Testis (tissue), 3 donors: Measurements from ENCODE around the gene KRTAP10-1. TPM values are rescaled to one million over a fixed set of nuclear protein-coding genes. Genes with fewer than 3 reads are reported as not detected.

Experiments used
- DNase-seq: peaks from one replicate; pipeline ENCODE4 v3.0.0-alpha.2; 2019
- H3K27ac ChIP-seq, 2 donors: fragments of 200-600 bp; sonication (generic); one replicate each; pipeline ENCODE4 v1.5.1; 2019
- H3K27me3 ChIP-seq: fragments of 200-600 bp; sonication (generic); one replicate; pipeline ENCODE4 v1.5.1; 2019
- H3K36me3 ChIP-seq: fragments of 200-600 bp; sonication (generic); one replicate; pipeline ENCODE4 v1.5.1; 2017; ENCODE audit warnings: low read depth; ENCODE audit errors: missing control alignments
- H3K4me1 ChIP-seq: fragments of 200-600 bp; sonication (generic); one replicate; pipeline ENCODE4 v1.5.1; 2019
- H3K4me3 ChIP-seq, 2 donors: fragments of 200-600 bp; sonication (generic); one replicate each; pipeline ENCODE4 v1.5.1; 2017 to 2019
- H3K9me3 ChIP-seq: fragments of 200-600 bp; sonication (generic); one replicate; pipeline ENCODE4 v1.5.1; 2017
- CTCF ChIP-seq, 3 experiments: fragments of 450-650 bp in 2 of 3; fragments of 200-600 bp in 1 of 3; sonication (generic) in 1 of 3; IDR thresholded peaks; one replicate each; pipeline ENCODE4 v1.5.1; 2016 to 2019; ENCODE audit warnings: antibody characterized with exemption in 3 of 3, mild to moderate bottlenecking in 2 of 3, moderate library complexity in 1 of 3
- POLR2A ChIP-seq: fragments of 450-650 bp; IDR thresholded peaks from one replicate; pipeline ENCODE4 v1.6.1; 2017; ENCODE audit warnings: antibody characterized with exemption, mild to moderate bottlenecking, moderate library complexity
- WGBS, 2 donors: methylation state at CpG; one replicate each; pipeline ENCODE4 v1.1.5; 2018; 5-methylcytosine and 5-hydroxymethylcytosine counted together
- intact Hi-C: fragments of 100-400 bp; cut with DNase I; formaldehyde crosslinking; loops from one replicate; pipeline ENCODE4 v1.15.1; 2023; ENCODE audit warnings: low total_unique reads
- polyA plus RNA-seq: library from polyadenylated mRNA; stranded (reverse); fragments of 350-450 nt; fragmentation: Illumina TruSeq; extraction: RNeasy Lipid Tissue Mini Kit (QIAGEN cat#74804); gene quantifications from one replicate; pipeline ENCODE4 v1.2.3, GENCODE V29; 2014; ENCODE audit warnings: low read depth, low replicate concordance; ENCODE audit not compliant: insufficient read depth
- total RNA-seq, 2 donors: library from RNA; depleted of rRNA; stranded (reverse); fragments of >200 nt; gene quantifications; one replicate each; pipeline ENCODE4 v1.2.3, GENCODE V29; 2016

Gene KRTAP10-1
- total and polyA plus RNA-seq, 3 donors from 2014 or later, result not detected

GRCh38 chr21:44535963-44536362, 4.0 kb downstream of the KRTAP10-1 start:
- Histone ChIP-seq H3K27me3 (no peaks in the 10 kb centered on the region), H3K4me1 (no peaks in the 10 kb centered on the region), H3K9me3 (no peaks in the 10 kb centered on the region), H3K27ac (no peak overlapping the region), H3K4me3 (no peak overlapping the region), H3K36me3 (no peaks in the 10 kb centered on the region)
- WGBS, 2 donors, result 46 to 53% methylated on average over 7 of the region's 7 CpGs
- intact Hi-C loops, result no loop called here
- no peak for DNase-seq
- TF ChIP-seq CTCF (IDR thresholded peaks at IDR 0.05) (no peak), POLR2A (no peak)

GRCh38 chr21:44534688-44535087, 5.3 kb downstream of the KRTAP10-1 start:
- Histone ChIP-seq H3K27ac (no peak overlapping the region), H3K9me3 (no peaks in the 10 kb centered on the region), H3K4me3 (no peak overlapping the region), H3K4me1 (no peaks in the 10 kb centered on the region), H3K36me3 (no peaks in the 10 kb centered on the region), H3K27me3 (no peaks in the 10 kb centered on the region)
- intact Hi-C loops, result no loop called here
- DNase-seq, result no peak
- TF ChIP-seq POLR2A, result no peak
- no peak for TF ChIP-seq CTCF (IDR thresholded peaks at IDR 0.05)
- 88 to 92% methylated on average over 6 of the region's 6 CpGs for WGBS, 2 donors

GRCh38 chr21:44533891-44534627, 5.9 kb downstream of the KRTAP10-1 start:
- Histone ChIP-seq H3K36me3 (no peaks in the 10 kb centered on the region), H3K27me3 (no peaks in the 10 kb centered on the region), H3K9me3 (no peaks in the 10 kb centered on the region), H3K4me3 (no peak overlapping the region), H3K27ac (no peak overlapping the region), H3K4me1 (no peaks in the 10 kb centered on the region)
- no peak for DNase-seq
- WGBS, 2 donors, result 88 to 93% methylated on average over 17 of the region's 21 CpGs
- intact Hi-C loops, result no loop called here
- no peak for TF ChIP-seq POLR2A

- no peak overlapping the region for H3K27ac ChIP-seq
- DNase-seq, result no peak
- H3K27me3 ChIP-seq, result no peaks in the 10 kb centered on the region
- 91 to 92% methylated on average over 35 to 37 of the region's 37 CpGs for whole genome bisulfite sequencing, 2 donors
- no peaks in the 10 kb centered on the region for H3K9me3 ChIP-seq
- no peak overlapping the region for H3K4me3 ChIP-seq
- intact Hi-C loops, result no loop called here
- no peaks in the 10 kb centered on the region for H3K4me1 ChIP-seq
- TF ChIP-seq CTCF (IDR thresholded peaks at IDR 0.05) (no peak), POLR2A (no peak)
- no peaks in the 10 kb centered on the region for H3K36me3 ChIP-seq
Measured at GRCh38 chr21:44533121-44533890, 6.7 kb downstream of the KRTAP10-1 start.

- Histone ChIP-seq H3K27ac (no peak overlapping the region), H3K27me3 (no peaks in the 10 kb centered on the region), H3K36me3 (no peaks in the 10 kb centered on the region), H3K4me3 (no peak overlapping the region), H3K4me1 (no peaks in the 10 kb centered on the region), H3K9me3 (no peaks in the 10 kb centered on the region)
- WGBS, 2 donors, result 92 to 94% methylated on average over 16 of the region's 16 CpGs
- intact Hi-C loops, result no loop called here
- DNase-seq, result no peak
- TF ChIP-seq POLR2A, result no peak
- TF ChIP-seq CTCF (IDR thresholded peaks at IDR 0.05), result no peak
Measured at GRCh38 chr21:44532712-44533111, 7.3 kb downstream of the KRTAP10-1 start.
